SK-N-SH (cell line): ENCODE measurements around the gene ABCD2. TPM values are rescaled to one million over a fixed set of nuclear protein-coding genes. Genes with fewer than 3 reads are reported as not detected.

Experiments used
- CTCF ChIA-PET: fragments of 300-600, 350-600 bp; formaldehyde crosslinking; extraction: SDS; loops from one replicate; lab custom pipeline; 2021; lab: Yijun Ruan, JAX
- POLR2A ChIA-PET: fragments of 350-600 bp; sonication (Branson Sonifier 250); formaldehyde crosslinking; extraction: SDS; loops from one replicate; lab custom pipeline; 2020; ENCODE audit warnings: antibody characterized with exemption, inconsistent platforms; lab: Yijun Ruan, JAX
- DNase-seq: peaks from one replicate; pipeline ENCODE4 v3.0.0; 2012
- H2AFZ ChIP-seq: fragments of 200-600 bp; sonication (generic); 2 replicates; pipeline ENCODE4 v1.8.1; 2016; ENCODE audit warnings: antibody characterized with exemption, mild to moderate bottlenecking, low read depth
- H3F3A ChIP-seq: fragments of 200-600 bp; sonication (generic); replicated peaks from 2 replicates; pipeline ENCODE3; 2016; ENCODE audit warnings: antibody characterized with exemption, mild to moderate bottlenecking; ENCODE audit not compliant: insufficient read depth
- H3K27ac ChIP-seq, 2 experiments: fragments of 200-500 bp in 1 of 2; fragments of 200-600 bp in 1 of 2; sonication (Bioruptor generic) in 1 of 2; sonication (generic), shearing (Covaris generic) in 1 of 2; 2 replicates each; pipeline versions ENCODE4 v1.5.1 to v1.6.1; 2014 to 2016; ENCODE audit warnings: low read depth in 2 of 2, inconsistent platforms in 1 of 2, low read length in 1 of 2, mild to moderate bottlenecking in 1 of 2, mixed read lengths in 1 of 2
- H3K27me3 ChIP-seq: fragments of 200-600 bp; sonication (generic), shearing (Covaris generic); 2 replicates; pipeline ENCODE4 v1.6.1; 2016; ENCODE audit warnings: mixed run types; ENCODE audit not compliant: insufficient read depth
- H3K36me3 ChIP-seq, 2 experiments: fragments of 200-500 bp in 1 of 2; fragments of 200-600 bp in 1 of 2; sonication (Bioruptor generic) in 1 of 2; sonication (generic) in 1 of 2; replicated peaks in 1 of 2; 2 replicates each; pipeline versions ENCODE3 to v1.5.1; 2014 to 2016; ENCODE audit warnings: low read length in 1 of 2, mild to moderate bottlenecking in 1 of 2; ENCODE audit not compliant: insufficient read depth in 2 of 2, control insufficient read depth in 1 of 2
- H3K4me1 ChIP-seq, 2 experiments: fragments of 200-500 bp in 1 of 2; fragments of 200-600 bp in 1 of 2; sonication (Bioruptor generic) in 1 of 2; sonication (generic), shearing (Covaris generic) in 1 of 2; 2 replicates each; pipeline versions ENCODE4 v1.5.1 to v1.6.1; 2014 to 2016; ENCODE audit warnings: low read depth in 1 of 2, low read length in 1 of 2, mixed run types in 1 of 2; ENCODE audit not compliant: insufficient read depth in 2 of 2, control insufficient read depth in 1 of 2
- H3K4me2 ChIP-seq: fragments of 200-600 bp; sonication (generic), shearing (Covaris generic); 2 replicates; pipeline ENCODE4 v1.6.1; 2017; ENCODE audit warnings: mixed run types
- H3K4me3 ChIP-seq, 2 experiments: fragments of 200-500 bp in 1 of 2; fragments of 200-600 bp in 1 of 2; sonication (Bioruptor generic) in 1 of 2; sonication (generic), shearing (Covaris generic) in 1 of 2; 2 replicates each; pipeline versions ENCODE4 v1.5.1 to v1.8.1; 2014 to 2016; ENCODE audit warnings: low read depth in 2 of 2, inconsistent platforms in 1 of 2, low read length in 1 of 2, mild to moderate bottlenecking in 1 of 2, mixed read lengths in 1 of 2, moderate library complexity in 1 of 2
- H3K79me2 ChIP-seq: fragments of 200-600 bp; sonication (generic); 2 replicates; pipeline ENCODE4 v1.8.1; 2017; ENCODE audit warnings: mild to moderate bottlenecking; ENCODE audit not compliant: insufficient read depth
- H3K9ac ChIP-seq: fragments of 200-600 bp; sonication (generic); 2 replicates; pipeline ENCODE4 v1.6.1; 2017; ENCODE audit warnings: mixed run types
- H3K9me2 ChIP-seq: fragments of 200-600 bp; sonication (generic); 2 replicates; pipeline ENCODE4 v1.6.1; 2017; ENCODE audit warnings: mixed run types
- H3K9me3 ChIP-seq: fragments of 200-600 bp; sonication (generic); 2 replicates; pipeline ENCODE4 v1.6.1; 2017; ENCODE audit warnings: mixed run types, mild to moderate bottlenecking, moderate library complexity
- H4K20me1 ChIP-seq: fragments of 200-600 bp; sonication (generic); 2 replicates; pipeline ENCODE4 v1.6.1; 2017; ENCODE audit warnings: mild to moderate bottlenecking, mixed run types; ENCODE audit not compliant: insufficient read depth
- FOXJ3 ChIP-seq: sonication (generic); formaldehyde crosslinking; IDR thresholded peaks from 2 replicates; pipeline ENCODE4 v1.5.1; 2020; ENCODE audit warnings: mild to moderate bottlenecking, missing genetic modification reagents
- FOXM1 ChIP-seq: IDR thresholded peaks from 2 replicates; pipeline ENCODE4 v1.4.0; 2012; ENCODE audit warnings: low read depth, mild to moderate bottlenecking
- GABPA ChIP-seq: IDR thresholded peaks from 2 replicates; pipeline ENCODE4 v1.4.0; 2012; ENCODE audit warnings: low read depth, mild to moderate bottlenecking
- GATA2 ChIP-seq: sonication (generic); formaldehyde crosslinking; IDR thresholded peaks from 2 replicates; pipeline ENCODE4 v1.5.0; 2020; ENCODE audit warnings: mild to moderate bottlenecking, missing genetic modification reagents
- JUND ChIP-seq: IDR thresholded peaks from 2 replicates; pipeline ENCODE4 v1.4.0; 2012
- MEF2A ChIP-seq: IDR thresholded peaks from 2 replicates; pipeline ENCODE4 v1.4.0; 2012; ENCODE audit warnings: low read depth, borderline replicate concordance
- NFIC ChIP-seq: IDR thresholded peaks from 2 replicates; pipeline ENCODE4 v1.4.0; 2012; ENCODE audit warnings: borderline replicate concordance
- NRF1 ChIP-seq: IDR thresholded peaks from 2 replicates; pipeline ENCODE4 v1.6.1; 2012; ENCODE audit warnings: low read depth, mild to moderate bottlenecking, low read length
- POLR2AphosphoS5 ChIP-seq: IDR thresholded peaks from 2 replicates; pipeline ENCODE4 v1.6.1; 2012; ENCODE audit warnings: low read depth, low read length
- RAD21 ChIP-seq: IDR thresholded peaks from 2 replicates; pipeline ENCODE4 v1.6.1; 2012; ENCODE audit warnings: mild to moderate bottlenecking, low read length
- RFX5 ChIP-seq: IDR thresholded peaks from 2 replicates; pipeline ENCODE4 v1.6.1; 2012; ENCODE audit warnings: mild to moderate bottlenecking, improper control_type of control experiment, low read length
- SIN3A ChIP-seq: IDR thresholded peaks from 2 replicates; pipeline ENCODE4 v1.6.1; 2012; ENCODE audit warnings: low read depth, mild to moderate bottlenecking, low read length, moderate library complexity, borderline replicate concordance
- TCF12 ChIP-seq: IDR thresholded peaks from 2 replicates; pipeline ENCODE4 v1.4.0; 2012
- TEAD4 ChIP-seq: IDR thresholded peaks from 2 replicates; pipeline ENCODE4 v1.4.0; 2012; ENCODE audit warnings: mild to moderate bottlenecking, borderline replicate concordance; ENCODE audit not compliant: insufficient read depth
- USF2 ChIP-seq: fragments of 150-350 bp; IDR thresholded peaks from 2 replicates; pipeline ENCODE4 v1.6.1; 2017; ENCODE audit warnings: antibody characterized with exemption, low read length, low read depth, borderline replicate concordance
- YY1 ChIP-seq: IDR thresholded peaks from 2 replicates; pipeline ENCODE4 v1.4.0; 2012; ENCODE audit warnings: low read depth, mild to moderate bottlenecking
- whole genome bisulfite sequencing: methylation state at CpG from one replicate; pipeline ENCODE4 v1.1.6; 2017; ENCODE audit warnings: low lambda C conversion rate; 5-methylcytosine and 5-hydroxymethylcytosine counted together
- polyA plus RNA-seq, 3 experiments: library from polyadenylated mRNA; depleted of rRNA; stranded (reverse); fragments of >200 nt; gene quantifications; 2 replicates each; pipeline ENCODE4 v1.2.3, GENCODE V29; 2012
- TF ChIP-seq, protein P1 (sequence below): IDR thresholded peaks from 2 replicates; pipeline ENCODE4 v1.4.0; 2012; ENCODE audit warnings: low read depth, borderline replicate concordance
- TF ChIP-seq, protein P2 (sequence below): IDR thresholded peaks from 2 replicates; pipeline ENCODE4 v1.4.0; 2012; ENCODE audit warnings: low read depth, borderline replicate concordance
- TF ChIP-seq, protein P3 (sequence below): fragments of 200-600 bp; sonication (generic); IDR thresholded peaks from 2 replicates; pipeline ENCODE4 v1.6.1; 2017; ENCODE audit warnings: antibody characterized with exemption, mild to moderate bottlenecking, moderate library complexity
- TF ChIP-seq, protein P4 (sequence below): IDR thresholded peaks from 2 replicates; pipeline ENCODE4 v1.4.0; 2012; ENCODE audit warnings: low read depth

The ABCD2 gene
- polyA plus RNA-seq, 1 of the 3 experiments (the other 2 are of a cell fraction): 0.02 TPM

GRCh38 chr12:39619660-39620433 is at the start of gene ABCD2 (continued):
- no peak for TF ChIP-seq GABPA
- TF ChIP-seq, protein P1, sequence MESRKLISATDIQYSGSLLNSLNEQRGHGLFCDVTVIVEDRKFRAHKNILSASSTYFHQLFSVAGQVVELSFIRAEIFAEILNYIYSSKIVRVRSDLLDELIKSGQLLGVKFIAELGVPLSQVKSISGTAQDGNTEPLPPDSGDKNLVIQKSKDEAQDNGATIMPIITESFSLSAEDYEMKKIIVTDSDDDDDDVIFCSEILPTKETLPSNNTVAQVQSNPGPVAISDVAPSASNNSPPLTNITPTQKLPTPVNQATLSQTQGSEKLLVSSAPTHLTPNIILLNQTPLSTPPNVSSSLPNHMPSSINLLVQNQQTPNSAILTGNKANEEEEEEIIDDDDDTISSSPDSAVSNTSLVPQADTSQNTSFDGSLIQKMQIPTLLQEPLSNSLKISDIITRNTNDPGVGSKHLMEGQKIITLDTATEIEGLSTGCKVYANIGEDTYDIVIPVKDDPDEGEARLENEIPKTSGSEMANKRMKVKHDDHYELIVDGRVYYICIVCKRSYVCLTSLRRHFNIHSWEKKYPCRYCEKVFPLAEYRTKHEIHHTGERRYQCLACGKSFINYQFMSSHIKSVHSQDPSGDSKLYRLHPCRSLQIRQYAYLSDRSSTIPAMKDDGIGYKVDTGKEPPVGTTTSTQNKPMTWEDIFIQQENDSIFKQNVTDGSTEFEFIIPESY: no peak
- no peak for TF ChIP-seq FOXM1
- TF ChIP-seq SIN3A: no peak
- no peak for TF ChIP-seq USF2
- no peak for TF ChIP-seq NFIC
- no peak for TF ChIP-seq POLR2AphosphoS5
- TF ChIP-seq, protein P2, sequence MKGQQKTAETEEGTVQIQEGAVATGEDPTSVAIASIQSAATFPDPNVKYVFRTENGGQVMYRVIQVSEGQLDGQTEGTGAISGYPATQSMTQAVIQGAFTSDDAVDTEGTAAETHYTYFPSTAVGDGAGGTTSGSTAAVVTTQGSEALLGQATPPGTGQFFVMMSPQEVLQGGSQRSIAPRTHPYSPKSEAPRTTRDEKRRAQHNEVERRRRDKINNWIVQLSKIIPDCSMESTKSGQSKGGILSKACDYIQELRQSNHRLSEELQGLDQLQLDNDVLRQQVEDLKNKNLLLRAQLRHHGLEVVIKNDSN: no peak
- TF ChIP-seq YY1: no peak

DNA sequence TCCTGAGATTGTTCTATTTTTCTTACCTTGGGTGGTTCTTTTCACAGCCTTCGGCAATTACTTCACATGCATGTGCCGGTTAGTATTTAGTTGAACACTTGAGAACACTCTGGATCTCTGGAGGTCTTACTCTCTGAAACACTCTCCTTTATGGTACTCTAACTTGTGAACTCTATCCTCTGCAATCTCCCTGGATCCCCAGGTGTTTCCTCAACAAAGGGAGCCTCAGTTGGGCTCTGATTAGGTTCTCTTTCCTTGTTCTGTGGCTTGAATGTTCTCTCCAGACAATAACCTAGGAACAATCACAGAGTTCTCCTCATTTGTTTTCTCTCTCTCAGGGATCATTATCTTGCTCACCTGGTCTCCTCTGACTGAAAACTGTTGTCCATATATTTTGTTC is 40.5 kb upstream of the ABCD2 start:
- 70% methylated on average over 2 of the region's 2 CpGs for WGBS
- Histone ChIP-seq H3K4me2 (no peak overlapping the region), H3K4me1 (no peaks in the 10 kb centered on the region), H2AFZ (no peak overlapping the region), H3K9me3 (no peaks in the 10 kb centered on the region), H3K36me3 (no peaks in the 10 kb centered on the region), H3F3A (no peaks in the 10 kb centered on the region), H3K27ac (no peak overlapping the region), H4K20me1 (no peaks in the 10 kb centered on the region), H3K27me3 (no peaks in the 10 kb centered on the region), H3K9me2 (no peaks in the 10 kb centered on the region), H3K4me3 (no peak overlapping the region), H3K9ac (no peak overlapping the region), H3K79me2 (no peaks in the 10 kb centered on the region)
- TF ChIP-seq, protein P3, sequence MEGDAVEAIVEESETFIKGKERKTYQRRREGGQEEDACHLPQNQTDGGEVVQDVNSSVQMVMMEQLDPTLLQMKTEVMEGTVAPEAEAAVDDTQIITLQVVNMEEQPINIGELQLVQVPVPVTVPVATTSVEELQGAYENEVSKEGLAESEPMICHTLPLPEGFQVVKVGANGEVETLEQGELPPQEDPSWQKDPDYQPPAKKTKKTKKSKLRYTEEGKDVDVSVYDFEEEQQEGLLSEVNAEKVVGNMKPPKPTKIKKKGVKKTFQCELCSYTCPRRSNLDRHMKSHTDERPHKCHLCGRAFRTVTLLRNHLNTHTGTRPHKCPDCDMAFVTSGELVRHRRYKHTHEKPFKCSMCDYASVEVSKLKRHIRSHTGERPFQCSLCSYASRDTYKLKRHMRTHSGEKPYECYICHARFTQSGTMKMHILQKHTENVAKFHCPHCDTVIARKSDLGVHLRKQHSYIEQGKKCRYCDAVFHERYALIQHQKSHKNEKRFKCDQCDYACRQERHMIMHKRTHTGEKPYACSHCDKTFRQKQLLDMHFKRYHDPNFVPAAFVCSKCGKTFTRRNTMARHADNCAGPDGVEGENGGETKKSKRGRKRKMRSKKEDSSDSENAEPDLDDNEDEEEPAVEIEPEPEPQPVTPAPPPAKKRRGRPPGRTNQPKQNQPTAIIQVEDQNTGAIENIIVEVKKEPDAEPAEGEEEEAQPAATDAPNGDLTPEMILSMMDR: no peak
- no peak for TF ChIP-seq JUND
- TF ChIP-seq NRF1: no peak
- no peak for TF ChIP-seq FOXJ3 (CRISPR knock-in tag)
- TF ChIP-seq TCF12: no peak
- TF ChIP-seq, protein P4, sequence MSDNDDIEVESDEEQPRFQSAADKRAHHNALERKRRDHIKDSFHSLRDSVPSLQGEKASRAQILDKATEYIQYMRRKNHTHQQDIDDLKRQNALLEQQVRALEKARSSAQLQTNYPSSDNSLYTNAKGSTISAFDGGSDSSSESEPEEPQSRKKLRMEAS: no peak
- no peak for TF ChIP-seq MEF2A
- TF ChIP-seq RAD21: no peak
- TF ChIP-seq, protein P2: no peak
- TF ChIP-seq TEAD4: no peak
- TF ChIP-seq GATA2 (CRISPR knock-in tag): no peak
- TF ChIP-seq RFX5: no peak
- ChIA-PET CTCF (no interaction called here), POLR2A (no interaction called here)
- DNase-seq: no peak
